K562 (cell line): ENCODE measurements around the gene PRKAA1. TPM values are rescaled to one million over a fixed set of nuclear protein-coding genes. Genes with fewer than 3 reads are reported as not detected.
A peak's percentile ranks its signal among the peaks of the same experiment; 100 is the strongest.

ENCODE experiments used
- CHD1 ChIP-seq: fragments of 200-600 bp; sonication (generic); IDR thresholded peaks from one replicate; pipeline ENCODE4 v1.6.1; 2012; ENCODE audit warnings: mild to moderate bottlenecking, moderate library complexity, low read length, inconsistent platforms
- DMBX1 ChIP-seq: fragments of 250-450 bp; sonication (Bioruptor Pico); IDR thresholded peaks from 2 replicates; pipeline ENCODE4 v1.8.0; 2022; ENCODE audit warnings: inconsistent platforms, mild to moderate bottlenecking, moderate library complexity, borderline replicate concordance
- ESRRA ChIP-seq: fragments of 450-650 bp; IDR thresholded peaks from 2 replicates; pipeline ENCODE4 v1.6.1; 2014; ENCODE audit warnings: low read depth, mild to moderate bottlenecking, moderate library complexity, borderline replicate concordance
- FOSL1 ChIP-seq: fragments of 200-800 bp; sonication (Bioruptor generic); conservative IDR thresholded peaks from 2 replicates; pipeline ENCODE4 v1.6.1; 2016; ENCODE audit warnings: missing genetic modification characterization, missing compliant biosample characterization
- NEUROD1 ChIP-seq: fragments of 150-350 bp; IDR thresholded peaks from 2 replicates; pipeline ENCODE4 v1.6.1; 2014; ENCODE audit warnings: borderline replicate concordance, low read length, low read depth; ENCODE audit not compliant: partially characterized antibody
- ZBTB17 ChIP-seq: fragments of 450-650 bp; formaldehyde crosslinking; IDR thresholded peaks from 2 replicates; pipeline ENCODE4 v1.4.0; 2020; ENCODE audit warnings: mild to moderate bottlenecking
- ZC3H8 ChIP-seq: fragments of 450-650 bp; IDR thresholded peaks from 2 replicates; pipeline ENCODE4 v1.6.1; 2017
- ZFP30 ChIP-seq: fragments of 250-450 bp; sonication (Bioruptor Pico); IDR thresholded peaks from 2 replicates; pipeline ENCODE4 v1.8.0; 2022; ENCODE audit warnings: moderate library complexity, mild to moderate bottlenecking, inconsistent platforms, borderline replicate concordance
- ZHX1 ChIP-seq: fragments of 150-350 bp; conservative IDR thresholded peaks from 2 replicates; pipeline ENCODE4 v1.6.1; 2014; ENCODE audit warnings: low read length
- ZMIZ1 ChIP-seq, 2 experiments: fragments of 150-350 bp in 1 of 2; IDR thresholded peaks; 2 replicates each; pipeline ENCODE4 v1.6.1; 2012 to 2016; ENCODE audit warnings: low read depth in 2 of 2, low read length in 2 of 2, mild to moderate bottlenecking in 1 of 2, moderate library complexity in 1 of 2
- ZNF146 ChIP-seq: IDR thresholded peaks from one replicate; pipeline ENCODE4 v1.6.1; 2018; ENCODE audit warnings: missing compliant biosample characterization; ENCODE audit not compliant: unreplicated experiment
- ZNF395 ChIP-seq: fragments of 200-800 bp; sonication (Bioruptor generic); IDR thresholded peaks from 2 replicates; pipeline ENCODE4 v1.6.1; 2017; ENCODE audit warnings: missing genetic modification characterization, missing compliant biosample characterization
- ZNF695 ChIP-seq: fragments of 450-650 bp; formaldehyde crosslinking; IDR thresholded peaks from 2 replicates; pipeline ENCODE4 v1.4.0; 2020; ENCODE audit warnings: mild to moderate bottlenecking, moderate library complexity
- polyA plus RNA-seq, 8 experiments: library from polyadenylated mRNA; depleted of rRNA in 4 of 8; stranded (reverse) in 5 of 8; unstranded in 3 of 8; fragments of >200 nt; fragmentation: Nextera tagmentation in 2 of 8; fragmentation: Illumina TruSeq in 1 of 8; extraction: Ambion mirVana in 2 of 8; extraction: Trizol in 1 of 8; gene quantifications; 2 replicates each; pipeline versions ENCODE4 v1.2.1 to v1.2.3, GENCODE V29; 2011 to 2014; ENCODE audit warnings: inconsistent platforms in 1 of 8, missing spikeins in 1 of 8
- total RNA-seq, 7 experiments: library from RNA; depleted of rRNA in 6 of 7; stranded (reverse); fragments of >200 nt in 6 of 7; fragmentation: Illumina TruSeq in 2 of 7; extraction: Trizol in 2 of 7; gene quantifications; 2 replicates each; pipeline versions ENCODE4 v1.2.1 to v1.2.3, GENCODE V29; 2011 to 2021; ENCODE audit warnings: low replicate concordance in 1 of 7
- TF ChIP-seq, protein P1 (sequence below): sonication (generic); formaldehyde crosslinking; IDR thresholded peaks from 2 replicates; pipeline ENCODE4 v1.8.0; 2022; ENCODE audit warnings: mild to moderate bottlenecking, missing genetic modification reagents
- TF ChIP-seq, protein P2 (sequence below): fragments of 450-650 bp; formaldehyde crosslinking; IDR thresholded peaks from 2 replicates; pipeline ENCODE4 v1.4.0; 2020; ENCODE audit warnings: mild to moderate bottlenecking, moderate library complexity

PRKAA1 gene
- total and polyA plus RNA-seq, 9 of the 15 experiments (the other 6 are each of a cell fraction or from before 2014, with no cell fraction given) = 24.5 to 84.0 (median 51.4) TPM

DNA sequence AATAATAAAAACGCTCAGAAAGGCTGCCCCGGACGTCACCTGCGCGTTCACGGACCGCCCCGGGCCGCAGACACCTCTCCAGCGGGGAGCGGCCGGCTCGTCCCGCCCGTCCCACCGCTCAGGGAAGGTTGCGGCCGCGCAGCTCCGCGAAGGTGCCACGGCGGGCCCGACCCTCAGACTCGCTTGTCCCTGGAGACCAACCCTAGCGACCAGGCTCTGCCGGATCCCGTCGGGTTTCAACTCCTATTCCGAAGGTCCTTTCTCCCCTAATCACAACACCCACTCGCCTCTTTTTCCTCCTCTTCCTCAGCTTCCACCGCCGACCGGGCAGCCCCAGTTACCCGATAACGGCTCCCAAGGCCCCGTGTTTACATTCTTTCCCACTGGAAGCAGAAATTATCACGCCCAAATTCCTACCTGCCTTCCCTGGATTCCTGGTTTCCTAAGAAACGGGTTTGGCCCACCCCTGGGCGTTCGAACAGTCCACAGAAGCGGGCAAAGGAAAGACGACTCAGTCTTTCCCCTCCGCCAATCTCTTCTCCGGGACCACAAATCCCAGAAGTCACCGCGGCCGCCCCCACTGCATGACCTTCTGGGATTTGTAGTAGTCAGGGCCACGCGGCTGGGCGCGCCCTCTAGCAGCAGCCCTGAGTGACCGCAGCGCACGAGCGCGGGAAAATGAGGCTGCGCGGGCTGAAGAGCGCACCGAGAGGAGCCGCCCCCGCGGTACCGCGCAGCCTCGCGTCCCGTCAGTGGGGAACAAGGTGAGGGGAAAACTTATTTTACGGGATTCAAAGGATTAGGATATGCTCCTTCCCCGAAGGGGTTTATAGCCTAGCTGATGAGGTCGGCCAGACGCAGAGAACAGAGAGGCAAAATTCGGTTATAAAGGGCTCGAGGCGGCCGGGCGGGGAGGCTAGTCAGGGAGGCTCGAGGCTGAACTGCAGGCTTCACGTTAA, 42.5 kb downstream of the PRKAA1 start, which contains the start of gene TTC33 (continued):
- TF ChIP-seq ZMIZ1 (IDR thresholded peaks at IDR 0.05; ENCODE audit: low read depth in 2 of 2, low read length in 2 of 2) = 0 out of 4 replicates have a peak, but pooled peaks of 1 of the 2 experiments have one; percentile 6
- TF ChIP-seq ZNF695 = 0 out of 2 replicates have a peak, but pooled peaks have one; percentile 6
- TF ChIP-seq FOSL1 = peak; percentile 80
- TF ChIP-seq ZNF395 = no peak; the same call in 1 of the 2 replicates
- peak; percentile 93 for TF ChIP-seq DMBX1 (CRISPR knock-in tag)
- 0 out of 2 replicates have a peak, but pooled peaks have one; percentile 19 for TF ChIP-seq ZHX1
- TF ChIP-seq ZBTB17 (CRISPR knock-in tag) = peak; percentile 66; the same call in 1 of the 2 replicates
- TF ChIP-seq ZC3H8 = no peak
- TF ChIP-seq CHD1 = peak; percentile 90
- TF ChIP-seq, protein P1, sequence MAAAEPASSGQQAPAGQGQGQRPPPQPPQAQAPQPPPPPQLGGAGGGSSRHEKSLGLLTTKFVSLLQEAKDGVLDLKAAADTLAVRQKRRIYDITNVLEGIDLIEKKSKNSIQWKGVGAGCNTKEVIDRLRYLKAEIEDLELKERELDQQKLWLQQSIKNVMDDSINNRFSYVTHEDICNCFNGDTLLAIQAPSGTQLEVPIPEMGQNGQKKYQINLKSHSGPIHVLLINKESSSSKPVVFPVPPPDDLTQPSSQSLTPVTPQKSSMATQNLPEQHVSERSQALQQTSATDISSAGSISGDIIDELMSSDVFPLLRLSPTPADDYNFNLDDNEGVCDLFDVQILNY = peak; percentile 98
- TF ChIP-seq ESRRA = peak; percentile 96; the same call in 1 of the 2 replicates
- TF ChIP-seq ZNF146 = no peak
- TF ChIP-seq, protein P2, sequence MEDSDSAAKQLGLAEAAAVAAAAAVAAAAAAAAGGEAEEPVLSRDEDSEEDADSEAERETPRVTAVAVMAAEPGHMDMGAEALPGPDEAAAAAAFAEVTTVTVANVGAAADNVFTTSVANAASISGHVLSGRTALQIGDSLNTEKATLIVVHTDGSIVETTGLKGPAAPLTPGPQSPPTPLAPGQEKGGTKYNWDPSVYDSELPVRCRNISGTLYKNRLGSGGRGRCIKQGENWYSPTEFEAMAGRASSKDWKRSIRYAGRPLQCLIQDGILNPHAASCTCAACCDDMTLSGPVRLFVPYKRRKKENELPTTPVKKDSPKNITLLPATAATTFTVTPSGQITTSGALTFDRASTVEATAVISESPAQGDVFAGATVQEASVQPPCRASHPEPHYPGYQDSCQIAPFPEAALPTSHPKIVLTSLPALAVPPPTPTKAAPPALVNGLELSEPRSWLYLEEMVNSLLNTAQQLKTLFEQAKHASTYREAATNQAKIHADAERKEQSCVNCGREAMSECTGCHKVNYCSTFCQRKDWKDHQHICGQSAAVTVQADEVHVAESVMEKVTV (CRISPR knock-in tag) = peak; percentile 11; the same call in 1 of the 2 replicates
- TF ChIP-seq ZFP30 (CRISPR knock-in tag) = no peak
- TF ChIP-seq NEUROD1 = peak; percentile 13
